Pancreas (tissue), 10 donors: ENCODE results near the gene RAPGEF3. TPM values are rescaled to one million over a fixed set of nuclear protein-coding genes. Genes with fewer than 3 reads are reported as not detected.

Experiments used
- ATAC-seq, 4 donors: fragments of 200-7000 bp; cut with Tn5 transposase; one replicate each; pipeline versions ENCODE4 v1.8.0 to v1.9.1; 2020; ENCODE audit warnings: mild to moderate bottlenecking in 4 of 4, moderate library complexity in 4 of 4
- DNase-seq, 6 donors: peaks; one replicate each; pipeline ENCODE4 v3.0.0-alpha.2; 2020
- FAIRE-seq: peaks from 2 replicates; lab custom pipeline; 2012; peaks lifted over from hg19 to GRCh38; lab: Jason Lieb, UNC
- H3K27ac ChIP-seq, 4 donors: fragments of 200-600 bp; sonication (generic); 1 replicate in 3 of 4; 2 replicates in 1 of 4; pipeline versions ENCODE4 v1.5.0 to v1.8.0; 2020
- H3K27me3 ChIP-seq, 4 donors: fragments of 200-600 bp; one replicate each; pipeline ENCODE4 v1.8.0; 2021
- H3K36me3 ChIP-seq, 3 donors: fragments of 200-600 bp; sonication (generic) in 1 of 3; one replicate each; pipeline versions ENCODE4 v1.5.0 to v1.8.0; 2020 to 2021
- H3K4me1 ChIP-seq, 3 donors: fragments of 200-600 bp; one replicate each; pipeline ENCODE4 v1.8.0; 2021
- H3K4me3 ChIP-seq, 4 donors: fragments of 200-600 bp; sonication (generic) in 2 of 4; one replicate each; pipeline versions ENCODE4 v1.5.0 to v1.8.0; 2020 to 2021
- H3K9me3 ChIP-seq, 4 donors: fragments of 200-600 bp; one replicate each; pipeline ENCODE4 v1.8.0; 2021
- CTCF ChIP-seq, 4 donors: fragments of 200-600 bp; sonication (generic) in 3 of 4; IDR thresholded peaks; one replicate each; pipeline versions ENCODE4 v1.5.0 to v1.8.0; 2021; ENCODE audit warnings: antibody characterized with exemption in 4 of 4
- WGBS, 2 donors: extraction: QIAGEN DNeasy Blood & Tissue Kit; methylation state at CpG; one replicate each; pipeline ENCODE4 v1.1.7; 2013; 5-methylcytosine and 5-hydroxymethylcytosine counted together
- intact Hi-C, 3 donors: fragments of 100-400 bp; cut with DNase I; formaldehyde crosslinking; loops; one replicate each; pipeline versions ENCODE4 v1.11.1 to v1.14.2; 2022
- polyA plus RNA-seq, 2 donors: library from polyadenylated mRNA; stranded (reverse); fragments of 200-250 nt; gene quantifications; one replicate each; pipeline ENCODE4 v1.2.3, GENCODE V29; 2013
- total RNA-seq, 6 donors: library from RNA; stranded (reverse); fragmentation: NEBNext Ultra II Directional in 4 of 6; extraction: Animal tissue kit (Norgen Biotek cat#: 25700) in 4 of 6; gene quantifications; one replicate each; pipeline versions ENCODE4 v1.2.1 to v1.2.4, GENCODE V29; 2021 to 2023
- donor health status: healthy with polysubstance abuse.
- donor health status: DM: no; HTN: no; CAD: no; lungs with moderate emphysema.
- donor health status: DM: no; HTN: no; CAD: no.
- donor health status: control.
- donor health status: control.
- donor health status: Bipolar disorder and iron deficiency.
- donor health status: DM: yes; HTN: yes; CAD: no.
- donor health status: DM: no; HTN: no; CAD: no.
- donor health status: DM: no; HTN: no; CAD: no.
- donor health status: DM: yes; HTN: yes; CAD: no.

The RAPGEF3 gene
- total and polyA plus RNA-seq, 8 donors = 2.5 to 54.4 (median 5.5) TPM

DNA sequence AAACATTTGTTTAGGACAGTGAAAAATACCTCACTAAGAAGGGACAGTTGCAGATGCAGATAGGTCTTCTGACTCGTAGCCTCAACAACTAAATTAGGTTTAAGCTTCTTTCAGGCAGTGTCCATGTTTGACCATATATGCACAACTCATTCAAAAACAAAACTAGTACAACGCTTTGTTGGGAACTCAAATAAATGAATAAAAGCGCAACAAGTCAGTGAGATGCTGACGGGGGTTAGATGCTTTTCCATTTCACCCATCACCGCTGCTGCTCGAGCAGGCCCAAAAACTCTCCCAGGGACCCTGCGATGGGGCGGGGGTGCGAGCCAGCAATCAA is 53.5 kb downstream of the RAPGEF3 start:
- peaks cover 0 to 7% (median 0%) of the 10 kb centered on the region in 3 donors for H3K36me3 ChIP-seq
- H3K4me1 ChIP-seq = peaks cover 0 to 11% (median 0%) of the 10 kb centered on the region in 3 donors
- H3K9me3 ChIP-seq = no peaks in the 10 kb centered on the region
- no peak for FAIRE-seq
- ATAC-seq = no peak
- H3K27me3 ChIP-seq = no peaks in the 10 kb centered on the region
- peak overlapping the region; percentile 81 to 87 (median 84) for H3K27ac ChIP-seq
- TF ChIP-seq CTCF (IDR thresholded peaks at IDR 0.05) = no peak
- intact Hi-C loops = loop anchor here in 1 of 3 donors (10.0 kb wide), 1 partner anchor 50 kb away; no protein-coding TSS in a partner anchor
- H3K4me3 ChIP-seq = peak overlapping the region; percentile 90 to 93 (median 92)
- no peak for DNase-seq
- 1 to 2% methylated on average over 9 of the region's 9 CpGs for WGBS, 2 donors

GRCh38 chr12:47704719-47705118 is 54.0 kb downstream of the RAPGEF3 start:
- Histone ChIP-seq H3K27me3 (no peaks in the 10 kb centered on the region), H3K9me3 (no peaks in the 10 kb centered on the region), H3K4me3 (peak overlapping the region in 2 of 4 donors; percentile 90 to 93), H3K36me3 (peaks cover 0 to 8% (median 0%) of the 10 kb centered on the region in 3 donors), H3K27ac (no peak overlapping the region), H3K4me1 (peaks cover 0 to 11% (median 0%) of the 10 kb centered on the region in 3 donors)
- intact Hi-C loops = loop anchor here in 1 of 3 donors (10.0 kb wide), 1 partner anchor 50 kb away; no protein-coding TSS in a partner anchor
- 83 to 90% methylated on average over 9 of the region's 9 CpGs for WGBS, 2 donors
- DNase-seq = no peak
- no peak for FAIRE-seq
- TF ChIP-seq CTCF (IDR thresholded peaks at IDR 0.05) = no peak
- ATAC-seq = no peak

DNA sequence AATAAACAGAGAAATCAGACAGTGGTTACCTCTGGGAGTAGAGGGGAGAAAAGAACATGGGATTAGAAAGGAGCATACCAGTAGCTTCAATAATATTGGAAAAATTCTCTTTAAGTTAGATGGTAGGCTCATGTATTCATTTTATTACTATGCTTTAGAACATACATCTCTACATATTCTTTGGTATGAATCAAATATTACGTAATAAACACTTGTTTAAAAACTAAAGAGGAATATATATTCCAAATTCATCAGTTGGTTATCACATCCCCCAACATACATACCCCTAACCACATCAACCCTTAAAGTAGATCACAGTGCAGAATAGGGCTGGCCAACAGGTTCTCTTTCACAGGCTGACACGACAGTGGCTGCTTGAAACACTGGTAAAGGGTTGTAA is 58.4 kb downstream of the RAPGEF3 start:
- Histone ChIP-seq H3K4me1 (peaks cover 0 to 3% (median 0%) of the 10 kb centered on the region in 3 donors), H3K4me3 (no peak overlapping the region), H3K36me3 (peaks cover 0 to 13% (median 0%) of the 10 kb centered on the region in 3 donors), H3K9me3 (no peaks in the 10 kb centered on the region), H3K27ac (no peak overlapping the region), H3K27me3 (no peaks in the 10 kb centered on the region)
- no peak for ATAC-seq
- intact Hi-C loops = loop anchor here in 1 of 3 donors (10.0 kb wide), 1 partner anchor 45 kb away; no protein-coding TSS in a partner anchor
- WGBS, 2 donors = 95 to 100% methylated on average over 2 of the region's 2 CpGs
- no peak for FAIRE-seq
- no peak for DNase-seq
- no peak for TF ChIP-seq CTCF (IDR thresholded peaks at IDR 0.05)

DNA sequence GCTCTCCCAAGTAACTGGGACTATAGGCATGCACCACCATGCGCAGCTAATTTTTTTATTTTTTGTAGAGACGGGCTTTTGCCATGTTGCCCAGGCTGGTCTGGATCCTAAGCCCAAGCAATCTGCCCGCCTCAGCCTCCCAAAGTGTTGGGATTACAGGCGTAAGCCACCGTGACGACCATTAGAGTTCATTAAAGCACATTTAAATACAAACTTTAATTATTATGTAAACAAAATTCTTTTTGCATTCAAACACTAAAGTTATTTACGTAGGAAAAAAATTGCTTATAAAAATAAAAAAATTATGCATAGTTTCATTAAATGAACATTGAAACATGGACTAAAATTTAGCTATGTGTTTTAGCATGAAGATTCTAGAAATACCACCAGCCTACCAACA is 60.0 kb downstream of the RAPGEF3 start:
- Histone ChIP-seq H3K27me3 (no peaks in the 10 kb centered on the region), H3K4me3 (no peak overlapping the region), H3K36me3 (peaks cover 0 to 18% (median 0%) of the 10 kb centered on the region in 3 donors), H3K4me1 (no peaks in the 10 kb centered on the region), H3K9me3 (no peaks in the 10 kb centered on the region), H3K27ac (no peak overlapping the region)
- FAIRE-seq (no peak), DNase-seq (no peak), ATAC-seq (no peak)
- TF ChIP-seq CTCF (IDR thresholded peaks at IDR 0.05) = no peak
- WGBS, 2 donors = 89 to 95% methylated on average over 7 of the region's 7 CpGs
- intact Hi-C loops = no loop called here

DNA sequence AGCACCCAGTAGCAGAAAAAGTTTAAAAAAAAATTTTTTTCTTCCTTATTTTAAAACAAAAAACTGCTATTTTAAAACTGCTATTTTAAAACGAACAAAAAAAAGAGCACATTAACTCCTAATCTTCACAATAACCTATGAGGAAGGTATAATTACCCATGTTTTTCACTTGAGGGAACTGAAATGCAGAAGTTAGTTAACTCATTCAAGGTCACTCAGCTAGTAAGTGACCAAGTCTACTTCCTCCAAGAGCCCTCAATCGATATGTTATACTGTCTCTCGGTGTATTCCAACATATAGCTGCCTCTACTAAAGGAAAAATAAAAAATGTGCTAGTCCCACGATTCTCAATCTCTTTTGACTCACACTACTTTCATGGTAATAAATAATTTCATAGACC is 60.6 kb downstream of the RAPGEF3 start:
- ATAC-seq (no peak), DNase-seq (no peak), FAIRE-seq (peak; percentile 54)
- 56 to 72% methylated on average over 4 of the region's 4 CpGs for WGBS, 2 donors
- H3K4me1 ChIP-seq = no peaks in the 10 kb centered on the region
- no peak overlapping the region for H3K27ac ChIP-seq
- H3K9me3 ChIP-seq = no peaks in the 10 kb centered on the region
- peaks cover 0 to 18% (median 0%) of the 10 kb centered on the region in 3 donors for H3K36me3 ChIP-seq
- H3K27me3 ChIP-seq = no peaks in the 10 kb centered on the region
- intact Hi-C loops = no loop called here
- no peak for TF ChIP-seq CTCF (IDR thresholded peaks at IDR 0.05)
- no peak overlapping the region for H3K4me3 ChIP-seq
